ENCODE measurements around the gene BBLN.

- TF ChIP-seq CTCF (IDR thresholded peaks at IDR 0.05) (no peak), EZH2 (IDR thresholded peaks at IDR 0.05; ENCODE audit: borderline replicate concordance, insufficient read depth, low read depth, low read length, poor library complexity, severe bottlenecking) (no peak)
These were observed 45.5 kb upstream of the BBLN start for GRCh38 chr9:128114326-128115186.

Data from B cell (primary cell).